ENCODE measurements around the gene SPDYE4.

GRCh38 chr17:8706431-8706830 is 51.9 kb downstream of the SPDYE4 start:
- no peak for TF ChIP-seq POLR2A (IDR thresholded peaks at IDR 0.05)
- no peak for TF ChIP-seq POLR2AphosphoS5 (IDR thresholded peaks at IDR 0.05)
- TF ChIP-seq CTCF (IDR thresholded peaks at IDR 0.05) = no peak
